Gastrocnemius medialis (tissue), 4 donors: Measurements from ENCODE around the gene AK8. TPM values are rescaled to one million over a fixed set of nuclear protein-coding genes. Genes with fewer than 3 reads are reported as not detected.

ENCODE experiments used
- ATAC-seq, 2 donors: fragments of 150-250 bp; one replicate each; pipeline ENCODE4 v1.9.1; 2016
- DNase-seq, 2 donors: peaks; one replicate each; pipeline ENCODE4 v3.0.0-alpha.2; 2019
- H3K27ac ChIP-seq, 4 donors: fragments of 200-600 bp; sonication (generic); 1 replicate in 1 of 4; 2 replicates in 3 of 4; pipeline ENCODE4 v1.5.1; 2016 to 2018; ENCODE audit warnings: mild to moderate bottlenecking in 2 of 4, moderate library complexity in 1 of 4
- H3K27me3 ChIP-seq, 3 donors: fragments of 200-600 bp; sonication (generic) in 2 of 3; 1 replicate in 1 of 3; 2 replicates in 2 of 3; pipeline versions ENCODE4 v1.5.1 to v1.6.0; 2016 to 2019; ENCODE audit warnings: mild to moderate bottlenecking in 1 of 3, moderate library complexity in 1 of 3
- H3K36me3 ChIP-seq, 2 donors: fragments of 200-600 bp; sonication (generic) in 1 of 2; one replicate each; pipeline ENCODE4 v1.5.1; 2017 to 2018
- H3K4me1 ChIP-seq, 2 donors: fragments of 200-600 bp; sonication (generic) in 1 of 2; one replicate each; pipeline ENCODE4 v1.5.1; 2016 to 2017; ENCODE audit warnings: mild to moderate bottlenecking in 2 of 2
- H3K4me3 ChIP-seq, 4 donors: fragments of 200-600 bp; sonication (generic) in 3 of 4; 1 replicate in 1 of 4; 2 replicates in 3 of 4; pipeline ENCODE4 v1.5.1; 2016 to 2019; ENCODE audit warnings: mild to moderate bottlenecking in 2 of 4
- H3K9me3 ChIP-seq, 3 donors: fragments of 200-600 bp; sonication (generic) in 2 of 3; 1 replicate in 1 of 3; 2 replicates in 2 of 3; pipeline ENCODE4 v1.5.1; 2016 to 2019
- POLR2A ChIP-seq, 2 donors: fragments of 450-650 bp; IDR thresholded peaks; one replicate each; pipeline ENCODE4 v1.6.1; 2017; ENCODE audit warnings: antibody characterized with exemption in 2 of 2, mild to moderate bottlenecking in 2 of 2, moderate library complexity in 2 of 2
- in situ Hi-C, 4 donors: fragments of 200-750 bp; cut with MboI; loops; one replicate each; pipeline versions ENCODE4 v1.15.0 to v1.8.0; 2017; ENCODE audit warnings: low sequenced_read_pairs in 4 of 4
- intact Hi-C: fragments of 100-400 bp; cut with DNase I; formaldehyde crosslinking; loops from one replicate; pipeline ENCODE4 v1.15.1; 2023; ENCODE audit warnings: low total_unique reads
- total RNA-seq, 4 donors: library from RNA; depleted of rRNA; stranded (reverse); fragments of >200 nt; gene quantifications; one replicate each; pipeline versions ENCODE4 v1.1.0 to v1.2.3, GENCODE V29; 2016
- TF ChIP-seq, protein P1 (sequence below), 5 experiments: fragments of 450-650 bp in 3 of 5; fragments of 200-600 bp in 2 of 5; sonication (generic) in 2 of 5; IDR thresholded peaks in 4 of 5; conservative IDR thresholded peaks in 1 of 5; 1 replicate in 4 of 5; 2 replicates in 1 of 5; pipeline ENCODE4 v1.5.1; 2016 to 2019; ENCODE audit warnings: antibody characterized with exemption in 5 of 5, mild to moderate bottlenecking in 3 of 5, moderate library complexity in 3 of 5

AK8 gene
- total RNA-seq, 4 donors from 2014 or later: not detected

- H3K36me3 ChIP-seq: no peaks in the 10 kb centered on the region
- H3K4me1 ChIP-seq: no peaks in the 10 kb centered on the region
- no peak overlapping the region for H3K4me3 ChIP-seq
- H3K27ac ChIP-seq: no peak overlapping the region
- in situ Hi-C loops: no loop called here
- intact Hi-C loops: no loop called here
- H3K9me3 ChIP-seq: no peaks in the 10 kb centered on the region
- no peak for TF ChIP-seq POLR2A (IDR thresholded peaks at IDR 0.05)
- TF ChIP-seq, protein P1, sequence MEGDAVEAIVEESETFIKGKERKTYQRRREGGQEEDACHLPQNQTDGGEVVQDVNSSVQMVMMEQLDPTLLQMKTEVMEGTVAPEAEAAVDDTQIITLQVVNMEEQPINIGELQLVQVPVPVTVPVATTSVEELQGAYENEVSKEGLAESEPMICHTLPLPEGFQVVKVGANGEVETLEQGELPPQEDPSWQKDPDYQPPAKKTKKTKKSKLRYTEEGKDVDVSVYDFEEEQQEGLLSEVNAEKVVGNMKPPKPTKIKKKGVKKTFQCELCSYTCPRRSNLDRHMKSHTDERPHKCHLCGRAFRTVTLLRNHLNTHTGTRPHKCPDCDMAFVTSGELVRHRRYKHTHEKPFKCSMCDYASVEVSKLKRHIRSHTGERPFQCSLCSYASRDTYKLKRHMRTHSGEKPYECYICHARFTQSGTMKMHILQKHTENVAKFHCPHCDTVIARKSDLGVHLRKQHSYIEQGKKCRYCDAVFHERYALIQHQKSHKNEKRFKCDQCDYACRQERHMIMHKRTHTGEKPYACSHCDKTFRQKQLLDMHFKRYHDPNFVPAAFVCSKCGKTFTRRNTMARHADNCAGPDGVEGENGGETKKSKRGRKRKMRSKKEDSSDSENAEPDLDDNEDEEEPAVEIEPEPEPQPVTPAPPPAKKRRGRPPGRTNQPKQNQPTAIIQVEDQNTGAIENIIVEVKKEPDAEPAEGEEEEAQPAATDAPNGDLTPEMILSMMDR (IDR thresholded peaks at IDR 0.05 in 4 of 5, conservative IDR thresholded peaks at IDR 0.05 in 1 of 5): no peak
- DNase-seq (no peak), ATAC-seq (no peak)
- H3K27me3 ChIP-seq: peaks cover 0 to 9% (median 0%) of the 10 kb centered on the region in 3 donors
These were observed 174.7 kb downstream of the AK8 start for GRCh38 chr9:132703336-132703735.

DNA sequence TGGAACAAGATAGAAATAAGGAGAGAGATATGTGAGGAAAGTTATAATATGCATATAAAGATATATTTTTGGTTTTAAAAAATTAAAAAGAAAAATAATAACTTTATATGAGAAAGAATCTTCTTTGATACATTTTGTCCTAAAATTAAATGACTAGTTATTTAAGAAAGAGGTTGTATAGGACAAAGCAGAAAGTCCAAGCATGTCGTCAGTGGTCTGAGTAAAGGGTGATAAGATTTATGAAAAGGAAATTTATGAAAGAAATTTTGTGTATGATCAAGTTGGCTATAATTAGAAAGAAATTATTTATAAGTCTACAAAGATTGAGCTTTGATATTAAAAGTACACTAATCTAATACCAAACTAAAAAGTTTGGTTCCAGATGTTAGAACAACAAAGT lies 175.8 kb downstream of the AK8 start:
- intact Hi-C loops: no loop called here
- peaks cover 0 to 6% (median 0%) of the 10 kb centered on the region in 3 donors for H3K9me3 ChIP-seq
- ATAC-seq (no peak), DNase-seq (no peak)
- in situ Hi-C loops: no loop called here
- H3K36me3 ChIP-seq: no peaks in the 10 kb centered on the region
- no peak overlapping the region for H3K4me3 ChIP-seq
- no peak overlapping the region for H3K27ac ChIP-seq
- peaks cover 0 to 6% (median 0%) of the 10 kb centered on the region in 3 donors for H3K27me3 ChIP-seq
- H3K4me1 ChIP-seq: no peaks in the 10 kb centered on the region
- TF ChIP-seq, protein P1 (IDR thresholded peaks at IDR 0.05 in 4 of 5, conservative IDR thresholded peaks at IDR 0.05 in 1 of 5): no peak
- no peak for TF ChIP-seq POLR2A (IDR thresholded peaks at IDR 0.05)

DNA sequence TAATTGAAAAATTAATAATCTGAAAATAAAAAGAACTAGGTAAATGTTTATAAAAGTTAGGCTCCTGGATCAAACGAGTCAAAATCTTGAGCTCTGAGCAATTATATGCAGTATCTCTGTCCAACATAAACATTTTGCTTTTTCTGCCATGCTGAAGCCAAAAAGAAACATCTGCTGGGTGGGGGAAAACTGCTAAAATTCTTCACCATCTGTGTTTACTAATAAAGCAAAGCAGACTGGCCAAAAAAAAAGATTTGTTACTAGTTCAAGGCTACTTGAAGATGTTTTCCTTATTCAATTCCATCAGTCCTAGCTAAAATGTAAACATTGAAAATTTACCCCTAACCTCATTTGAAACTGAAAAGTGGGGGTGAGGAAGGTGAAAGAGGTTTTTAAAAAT lies 178.1 kb downstream of the AK8 start:
- TF ChIP-seq, protein P1 (IDR thresholded peaks at IDR 0.05 in 4 of 5, conservative IDR thresholded peaks at IDR 0.05 in 1 of 5): no peak
- no peak for TF ChIP-seq POLR2A (IDR thresholded peaks at IDR 0.05)
- H3K27ac ChIP-seq: no peak overlapping the region
- peaks cover 0 to 6% (median 0%) of the 10 kb centered on the region in 3 donors for H3K27me3 ChIP-seq
- intact Hi-C loops (no loop called here), in situ Hi-C loops (no loop called here)
- no peaks in the 10 kb centered on the region for H3K36me3 ChIP-seq
- H3K4me1 ChIP-seq: no peaks in the 10 kb centered on the region
- DNase-seq (no peak), ATAC-seq (no peak)
- no peak overlapping the region for H3K4me3 ChIP-seq
- peaks cover 0 to 11% (median 0%) of the 10 kb centered on the region in 3 donors for H3K9me3 ChIP-seq

DNA sequence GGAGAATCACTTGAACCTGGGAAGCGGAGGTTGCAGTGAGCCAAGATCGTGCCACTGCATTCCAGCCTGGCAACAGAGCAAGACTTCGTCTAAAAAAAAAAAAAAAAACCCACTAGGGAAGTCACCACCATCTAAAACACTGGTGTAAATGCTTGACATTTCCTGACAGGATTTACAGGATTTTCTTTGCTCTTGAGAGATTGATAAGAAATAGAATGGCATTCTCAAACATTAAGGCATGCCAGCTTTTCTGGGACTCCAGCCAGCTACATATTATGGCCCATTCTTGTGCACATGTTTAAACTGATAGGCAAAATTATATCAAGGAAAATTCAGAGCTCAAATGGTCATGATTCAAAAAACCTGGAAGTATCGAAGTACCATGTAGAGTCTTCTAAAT lies 179.1 kb downstream of the AK8 start:
- in situ Hi-C loops: no loop called here
- intact Hi-C loops: no loop called here
- TF ChIP-seq POLR2A (IDR thresholded peaks at IDR 0.05): no peak
- TF ChIP-seq, protein P1 (IDR thresholded peaks at IDR 0.05 in 4 of 5, conservative IDR thresholded peaks at IDR 0.05 in 1 of 5): no peak
- Histone ChIP-seq H3K27ac (no peak overlapping the region), H3K27me3 (peaks cover 0 to 6% (median 0%) of the 10 kb centered on the region in 3 donors), H3K4me1 (no peaks in the 10 kb centered on the region), H3K4me3 (no peak overlapping the region), H3K9me3 (peaks cover 0 to 11% (median 0%) of the 10 kb centered on the region in 3 donors), H3K36me3 (no peaks in the 10 kb centered on the region)
- no peak for DNase-seq
- ATAC-seq: no peak

DNA sequence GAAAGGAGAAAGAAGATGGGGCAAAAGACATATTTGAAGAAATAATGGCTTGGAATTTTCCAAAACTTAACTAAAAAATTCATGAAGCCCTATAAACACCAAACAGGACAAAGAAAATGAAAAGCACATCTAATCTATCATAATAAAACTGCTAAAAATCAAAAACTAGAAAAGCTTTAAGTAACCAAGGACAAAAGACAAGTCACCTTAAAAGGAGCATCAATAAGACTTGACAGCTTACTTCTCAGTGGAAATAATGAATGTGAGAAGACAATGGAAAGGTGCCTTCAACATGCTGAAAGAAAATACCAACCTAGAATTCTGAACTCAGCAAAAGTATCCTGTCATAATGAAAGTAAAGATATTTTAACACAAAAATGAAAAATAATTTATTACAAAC lies 180.9 kb downstream of the AK8 start:
- Histone ChIP-seq H3K36me3 (no peaks in the 10 kb centered on the region), H3K4me3 (no peak overlapping the region), H3K27me3 (peaks cover 0 to under 1% (median 0%) of the 10 kb centered on the region in 3 donors), H3K27ac (no peak overlapping the region), H3K4me1 (no peaks in the 10 kb centered on the region), H3K9me3 (peaks cover 0 to 11% (median 0%) of the 10 kb centered on the region in 3 donors)
- no peak for ATAC-seq
- intact Hi-C loops: no loop called here
- in situ Hi-C loops: no loop called here
- TF ChIP-seq, protein P1 (IDR thresholded peaks at IDR 0.05 in 4 of 5, conservative IDR thresholded peaks at IDR 0.05 in 1 of 5): no peak
- no peak for TF ChIP-seq POLR2A (IDR thresholded peaks at IDR 0.05)
- no peak for DNase-seq
